ENCODE measurements around the gene SARDH.

SARDH gene

GRCh38 chr9:133710661-133711427 is 27.3 kb downstream of the SARDH start:
- no peak overlapping the region for H3K4me3 ChIP-seq (ENCODE audit: low read length)
- H3K9me2 ChIP-seq (replicated peaks; ENCODE audit: control insufficient read depth, low read length), result no peaks in the 10 kb centered on the region
- no peaks in the 10 kb centered on the region for H3K27me3 ChIP-seq (ENCODE audit: control insufficient read depth, low read length)
- no peaks in the 10 kb centered on the region for H3K9me3 ChIP-seq (ENCODE audit: control insufficient read depth, insufficient read depth, low read length)
- H3K36me3 ChIP-seq (ENCODE audit: control insufficient read depth, low read length), result no peaks in the 10 kb centered on the region
- no peak for TF ChIP-seq EZH2phosphoT487 (IDR thresholded peaks at IDR 0.05; ENCODE audit: borderline replicate concordance, low read length)
- H3K4me1 ChIP-seq (ENCODE audit: control insufficient read depth, low read length), result peaks cover 90% of the 10 kb centered on the region
- H4K20me1 ChIP-seq (ENCODE audit: control insufficient read depth, insufficient read depth, low read depth, low read length), result no peaks in the 10 kb centered on the region
- H3K79me2 ChIP-seq (ENCODE audit: control insufficient read depth, low read length), result no peaks in the 10 kb centered on the region
- H3F3A ChIP-seq (ENCODE audit: control insufficient read depth, insufficient read depth), result peaks cover 20% of the 10 kb centered on the region
- peak overlapping the region; percentile 77; the same call in 1 of the 2 replicates for H3K4me2 ChIP-seq (ENCODE audit: low read length)
- no peak overlapping the region for H3K27ac ChIP-seq (ENCODE audit: low read depth, low read length)

DNA sequence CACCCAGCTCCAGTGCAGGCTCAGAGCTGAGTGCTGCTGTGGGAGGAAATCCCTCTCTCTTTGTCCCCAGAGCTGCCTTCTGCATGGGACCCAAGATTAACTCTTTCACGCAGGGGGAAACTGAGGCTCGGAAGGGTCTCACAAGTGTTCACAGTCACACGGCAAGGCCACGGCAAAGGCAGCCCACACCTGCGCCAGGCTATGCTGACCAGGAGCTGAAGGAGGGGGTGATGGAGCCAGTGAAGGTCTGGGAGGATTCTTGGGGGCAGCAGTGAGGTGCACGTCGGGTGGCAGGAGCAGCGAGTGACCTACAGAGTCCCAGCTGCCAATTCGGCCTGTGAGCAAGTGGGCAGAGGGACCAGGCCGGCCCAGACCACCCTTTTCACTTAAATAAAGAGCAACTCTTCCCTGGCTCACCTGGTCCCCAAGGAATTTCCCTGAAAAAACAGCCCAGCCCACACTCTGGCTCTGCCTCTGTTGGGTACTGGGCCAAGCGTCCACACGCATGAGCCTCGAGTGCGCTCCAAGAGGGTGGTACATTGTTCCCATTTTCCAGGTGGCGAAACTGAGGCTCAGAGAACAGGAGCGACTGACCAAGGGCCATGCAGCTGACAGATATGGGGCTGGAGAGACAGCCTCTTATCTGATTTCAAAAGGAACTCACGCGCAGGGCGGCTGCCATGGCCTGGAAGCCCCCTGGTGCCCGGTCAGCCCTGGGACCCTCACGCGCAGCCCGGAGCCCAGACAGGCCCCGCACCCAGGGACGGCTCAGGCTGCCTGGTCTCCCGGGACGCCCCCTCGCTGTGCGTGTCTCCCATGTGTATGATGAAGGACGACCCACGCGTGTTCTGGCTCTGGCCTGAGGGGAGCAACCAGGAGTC is 28.2 kb downstream of the SARDH start:
- Histone ChIP-seq H4K20me1 (ENCODE audit: control insufficient read depth, insufficient read depth, low read depth, low read length) (no peaks in the 10 kb centered on the region), H3K27ac (ENCODE audit: low read depth, low read length) (peak overlapping the region; percentile 86), H3K4me2 (ENCODE audit: low read length) (peak overlapping the region; percentile 77), H3K9me3 (ENCODE audit: control insufficient read depth, insufficient read depth, low read length) (no peaks in the 10 kb centered on the region), H3K9me2 (replicated peaks; ENCODE audit: control insufficient read depth, low read length) (no peaks in the 10 kb centered on the region), H3K4me1 (ENCODE audit: control insufficient read depth, low read length) (peaks cover 93% of the 10 kb centered on the region), H3K4me3 (ENCODE audit: low read length) (peak overlapping the region; percentile 58), H3K27me3 (ENCODE audit: control insufficient read depth, low read length) (no peaks in the 10 kb centered on the region), H3K36me3 (ENCODE audit: control insufficient read depth, low read length) (no peaks in the 10 kb centered on the region), H3K79me2 (ENCODE audit: control insufficient read depth, low read length) (no peaks in the 10 kb centered on the region), H3F3A (ENCODE audit: control insufficient read depth, insufficient read depth) (peaks cover 20% of the 10 kb centered on the region)
- TF ChIP-seq EZH2phosphoT487 (IDR thresholded peaks at IDR 0.05; ENCODE audit: borderline replicate concordance, low read length), result no peak
- TF ChIP-seq, protein P1, sequence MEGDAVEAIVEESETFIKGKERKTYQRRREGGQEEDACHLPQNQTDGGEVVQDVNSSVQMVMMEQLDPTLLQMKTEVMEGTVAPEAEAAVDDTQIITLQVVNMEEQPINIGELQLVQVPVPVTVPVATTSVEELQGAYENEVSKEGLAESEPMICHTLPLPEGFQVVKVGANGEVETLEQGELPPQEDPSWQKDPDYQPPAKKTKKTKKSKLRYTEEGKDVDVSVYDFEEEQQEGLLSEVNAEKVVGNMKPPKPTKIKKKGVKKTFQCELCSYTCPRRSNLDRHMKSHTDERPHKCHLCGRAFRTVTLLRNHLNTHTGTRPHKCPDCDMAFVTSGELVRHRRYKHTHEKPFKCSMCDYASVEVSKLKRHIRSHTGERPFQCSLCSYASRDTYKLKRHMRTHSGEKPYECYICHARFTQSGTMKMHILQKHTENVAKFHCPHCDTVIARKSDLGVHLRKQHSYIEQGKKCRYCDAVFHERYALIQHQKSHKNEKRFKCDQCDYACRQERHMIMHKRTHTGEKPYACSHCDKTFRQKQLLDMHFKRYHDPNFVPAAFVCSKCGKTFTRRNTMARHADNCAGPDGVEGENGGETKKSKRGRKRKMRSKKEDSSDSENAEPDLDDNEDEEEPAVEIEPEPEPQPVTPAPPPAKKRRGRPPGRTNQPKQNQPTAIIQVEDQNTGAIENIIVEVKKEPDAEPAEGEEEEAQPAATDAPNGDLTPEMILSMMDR (IDR thresholded peaks at IDR 0.05; ENCODE audit: low read depth, low read length, poor library complexity, severe bottlenecking), result no peak

DNA sequence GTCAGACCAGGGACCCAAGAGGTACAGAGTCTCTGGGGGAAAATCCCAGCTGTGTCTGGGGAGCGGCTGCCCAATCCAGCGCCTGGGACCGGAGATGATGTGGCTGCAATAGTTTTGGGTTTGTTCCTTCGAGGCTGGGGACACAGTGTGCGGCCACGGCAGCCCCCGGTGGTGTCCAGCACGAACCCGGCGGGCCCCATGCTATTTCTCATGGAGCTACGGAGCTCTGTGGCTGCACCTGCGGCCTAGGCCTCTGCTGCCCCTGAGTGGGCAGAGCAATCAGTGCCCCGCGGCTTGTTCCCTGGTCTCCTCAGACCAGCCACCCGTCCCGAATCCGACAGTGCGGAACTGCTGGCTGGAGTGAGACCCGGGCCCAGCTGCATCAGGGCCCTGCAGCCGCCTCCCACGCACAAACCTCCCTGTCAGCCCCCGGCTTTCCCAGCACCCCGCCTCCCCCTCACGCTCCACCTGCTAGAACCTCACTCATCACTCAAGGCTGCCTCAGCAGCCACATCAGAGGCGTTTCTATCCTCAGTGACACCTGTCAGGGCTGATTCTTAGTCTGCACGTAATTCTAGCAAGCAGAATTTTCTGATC is 29.0 kb downstream of the SARDH start:
- TF ChIP-seq EZH2phosphoT487 (IDR thresholded peaks at IDR 0.05; ENCODE audit: borderline replicate concordance, low read length), result no peak
- TF ChIP-seq, protein P1 (IDR thresholded peaks at IDR 0.05; ENCODE audit: low read depth, low read length, poor library complexity, severe bottlenecking), result no peak
- Histone ChIP-seq H3K27me3 (ENCODE audit: control insufficient read depth, low read length) (no peaks in the 10 kb centered on the region), H3K9me3 (ENCODE audit: control insufficient read depth, insufficient read depth, low read length) (no peaks in the 10 kb centered on the region), H3K79me2 (ENCODE audit: control insufficient read depth, low read length) (no peaks in the 10 kb centered on the region), H3K9me2 (replicated peaks; ENCODE audit: control insufficient read depth, low read length) (no peaks in the 10 kb centered on the region), H3K36me3 (ENCODE audit: control insufficient read depth, low read length) (no peaks in the 10 kb centered on the region), H4K20me1 (ENCODE audit: control insufficient read depth, insufficient read depth, low read depth, low read length) (no peaks in the 10 kb centered on the region), H3F3A (ENCODE audit: control insufficient read depth, insufficient read depth) (peaks cover 20% of the 10 kb centered on the region), H3K4me1 (ENCODE audit: control insufficient read depth, low read length) (peaks cover 100% of the 10 kb centered on the region), H3K4me2 (ENCODE audit: low read length) (peak overlapping the region; percentile 77), H3K27ac (ENCODE audit: low read depth, low read length) (peak overlapping the region; percentile 86), H3K4me3 (ENCODE audit: low read length) (peak overlapping the region; percentile 58)
